Stomach (tissue), 4 donors: ENCODE results near the gene ENPP1.

Experiments used
- CTCF ChIP-seq, 7 experiments: fragments of 450-650 bp in 4 of 7; fragments of 200-600 bp in 3 of 7; sonication (generic) in 3 of 7; IDR thresholded peaks; one replicate each; pipeline ENCODE4 v1.5.1; 2016 to 2019; ENCODE audit warnings: antibody characterized with exemption in 7 of 7, control low read depth in 2 of 7, mild to moderate bottlenecking in 1 of 7
- EP300 ChIP-seq: sonication (generic); formaldehyde crosslinking; IDR thresholded peaks from one replicate; pipeline ENCODE4 v1.6.1; 2017; ENCODE audit warnings: antibody characterized with exemption

GRCh38 chr6:131867744-131868143 lies 59.9 kb downstream of the ENPP1 start:
- TF ChIP-seq EP300 (no peak), CTCF (IDR thresholded peaks at IDR 0.05) (no peak)
